ENCODE data around the gene TSEN2. TPM values are rescaled to one million over a fixed set of nuclear protein-coding genes. Genes with fewer than 3 reads are reported as not detected.

TSEN2 gene
- total RNA-seq, 2 donors from 2014 or later, result 16.6 to 18.2 TPM

DNA sequence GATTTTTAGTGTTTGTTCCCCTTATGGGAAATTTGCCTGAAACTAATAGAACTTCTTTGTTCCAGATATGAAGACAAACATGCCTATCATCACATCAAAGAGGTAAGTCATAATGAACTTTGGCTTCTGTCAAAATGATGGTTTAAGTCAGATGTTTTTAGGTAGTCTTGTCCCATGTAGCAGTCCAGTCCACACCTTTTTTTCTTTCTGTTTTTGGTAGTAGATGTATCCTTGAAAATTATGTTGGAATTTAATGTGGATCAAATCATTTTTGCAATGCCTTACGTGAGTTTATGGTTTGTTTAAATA, 12.1 kb downstream of the TSEN2 start:
- H3K4me1 ChIP-seq (ENCODE audit: control insufficient read depth, insufficient read depth, low read length), result no peaks in the 10 kb centered on the region
- H3K4me3 ChIP-seq (ENCODE audit: low read length), result no peak overlapping the region
- Mint-ChIP-seq H3K27me3 (ENCODE audit: insufficient read depth) (no peaks in the 10 kb centered on the region), H3K4me3 (no peak overlapping the region), H3K4me1 (no peaks in the 10 kb centered on the region), H3K27ac (no peak overlapping the region), H3K9me3 (no peaks in the 10 kb centered on the region), H3K36me3 (ENCODE audit: low read depth) (peaks cover 46% of the 10 kb centered on the region)
- no peaks in the 10 kb centered on the region for H3K9me3 ChIP-seq (ENCODE audit: control insufficient read depth, low read length)
- no peak for TF ChIP-seq CTCF (conservative IDR thresholded peaks at IDR 0.05)
- H3K27me3 ChIP-seq (ENCODE audit: control insufficient read depth, insufficient read depth, low read length, poor library complexity, severe bottlenecking), result no peaks in the 10 kb centered on the region
- H3K9ac ChIP-seq (ENCODE audit: extremely low read depth, low read length, poor library complexity, severe bottlenecking), result no peak overlapping the region
- DNase-seq, result no peak
- peaks cover 43% of the 10 kb centered on the region for H3K36me3 ChIP-seq (ENCODE audit: control insufficient read depth, insufficient read depth, low read length)
- 100% methylated on average over 1 of the region's 1 CpG; no CpG with 5 or more reads in 1 of the 2 experiments for WGBS, 2 experiments (ENCODE audit: insufficient coverage in 1 of 2, insufficient read length in 1 of 2)
- H3K27ac ChIP-seq (ENCODE audit: low read depth, low read length), result no peak overlapping the region

DNA sequence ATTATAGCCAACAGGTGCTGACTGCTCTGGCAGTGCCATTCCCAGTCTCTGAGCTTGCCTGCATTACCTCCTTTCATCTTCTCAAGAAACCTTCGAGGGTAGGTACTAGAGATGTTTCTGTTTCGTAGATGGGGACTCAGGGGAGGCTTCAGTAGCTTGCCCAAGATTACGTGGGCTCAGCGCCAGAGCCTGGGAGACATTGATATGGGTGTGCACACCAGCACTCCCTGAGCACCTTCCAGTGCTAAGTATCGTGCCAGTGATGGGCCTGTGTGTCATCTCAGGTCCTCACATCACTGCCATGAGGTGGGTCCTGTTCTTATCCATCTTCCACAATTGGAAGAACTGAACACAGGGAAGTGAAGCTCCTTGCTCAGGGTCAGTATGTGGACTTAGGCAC, 15.2 kb downstream of the TSEN2 start:
- Histone ChIP-seq H3K9ac (ENCODE audit: extremely low read depth, low read length, poor library complexity, severe bottlenecking) (no peak overlapping the region), H3K36me3 (ENCODE audit: control insufficient read depth, insufficient read depth, low read length) (peaks cover 47% of the 10 kb centered on the region), H3K4me1 (ENCODE audit: control insufficient read depth, insufficient read depth, low read length) (no peaks in the 10 kb centered on the region), H3K27me3 (ENCODE audit: control insufficient read depth, insufficient read depth, low read length, poor library complexity, severe bottlenecking) (no peaks in the 10 kb centered on the region), H3K4me3 (ENCODE audit: low read length) (no peak overlapping the region), H3K27ac (ENCODE audit: low read depth, low read length) (no peak overlapping the region), H3K9me3 (ENCODE audit: control insufficient read depth, low read length) (no peaks in the 10 kb centered on the region)
- no peak for TF ChIP-seq CTCF (conservative IDR thresholded peaks at IDR 0.05)
- WGBS, 2 experiments (ENCODE audit: insufficient coverage in 1 of 2, insufficient read length in 1 of 2), result 90 to 100% methylated on average over 4 to 5 of the region's 5 CpGs
- DNase-seq, result no peak
- Mint-ChIP-seq H3K27me3 (ENCODE audit: insufficient read depth) (no peaks in the 10 kb centered on the region), H3K4me1 (no peaks in the 10 kb centered on the region), H3K4me3 (no peak overlapping the region), H3K9me3 (no peaks in the 10 kb centered on the region), H3K36me3 (ENCODE audit: low read depth) (peaks cover 52% of the 10 kb centered on the region), H3K27ac (no peak overlapping the region)

GRCh38 chr3:12501360-12502020, 17.2 kb downstream of the TSEN2 start:
- no peak for DNase-seq
- no peak for TF ChIP-seq CTCF (conservative IDR thresholded peaks at IDR 0.05)
- WGBS, 2 experiments (ENCODE audit: insufficient coverage in 1 of 2, insufficient read length in 1 of 2), result 92 to 93% methylated on average over 4 to 7 of the region's 7 CpGs
- Mint-ChIP-seq H3K9me3 (no peaks in the 10 kb centered on the region), H3K27ac (no peak overlapping the region), H3K36me3 (ENCODE audit: low read depth) (peaks cover 60% of the 10 kb centered on the region), H3K4me1 (no peaks in the 10 kb centered on the region), H3K4me3 (no peak overlapping the region), H3K27me3 (ENCODE audit: insufficient read depth) (no peaks in the 10 kb centered on the region)
- Histone ChIP-seq H3K27me3 (ENCODE audit: control insufficient read depth, insufficient read depth, low read length, poor library complexity, severe bottlenecking) (no peaks in the 10 kb centered on the region), H3K9ac (ENCODE audit: extremely low read depth, low read length, poor library complexity, severe bottlenecking) (no peak overlapping the region), H3K9me3 (ENCODE audit: control insufficient read depth, low read length) (no peaks in the 10 kb centered on the region), H3K4me1 (ENCODE audit: control insufficient read depth, insufficient read depth, low read length) (no peaks in the 10 kb centered on the region), H3K4me3 (ENCODE audit: low read length) (no peak overlapping the region), H3K27ac (ENCODE audit: low read depth, low read length) (no peak overlapping the region), H3K36me3 (ENCODE audit: control insufficient read depth, insufficient read depth, low read length) (peaks cover 39% of the 10 kb centered on the region)
